ENCODE data around the gene LRRC7.

DNA sequence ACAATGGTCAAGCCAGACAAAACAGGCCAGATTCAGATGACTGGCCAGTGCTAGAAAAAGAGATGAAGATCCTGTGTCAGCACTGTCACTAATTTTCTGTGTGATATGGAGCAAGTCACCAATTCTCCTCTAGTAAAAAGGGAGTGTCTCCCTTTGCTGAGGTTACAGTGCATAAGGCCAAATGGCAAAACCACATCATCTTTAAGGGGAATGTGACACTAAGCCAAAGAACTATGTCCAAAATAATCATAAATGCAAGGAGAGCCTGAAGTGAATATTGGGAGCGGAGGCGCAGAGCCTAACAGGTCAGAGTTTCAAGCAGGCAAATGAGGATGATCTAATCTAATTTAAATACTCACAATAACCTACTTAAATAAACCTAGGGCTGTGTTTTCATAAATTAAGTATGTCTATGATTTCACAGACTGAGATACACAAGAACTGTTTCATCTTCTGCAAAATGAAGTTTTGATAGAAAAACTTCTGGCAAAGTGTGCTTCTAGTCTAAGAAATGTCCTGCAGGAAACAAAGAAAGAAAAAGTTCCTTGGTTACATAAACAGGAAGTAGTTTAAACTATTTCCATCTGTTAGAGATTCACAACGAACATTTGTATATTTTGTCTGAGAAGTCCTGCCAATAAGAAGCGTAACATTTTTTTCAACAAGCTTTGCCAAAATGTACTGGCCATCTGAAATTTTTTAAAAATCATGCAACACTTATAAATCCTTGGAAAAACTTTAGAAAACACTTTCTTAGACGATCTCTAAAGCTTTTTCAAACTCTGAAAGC is 347.4 kb downstream of the LRRC7 start:
- TF ChIP-seq, protein P1, sequence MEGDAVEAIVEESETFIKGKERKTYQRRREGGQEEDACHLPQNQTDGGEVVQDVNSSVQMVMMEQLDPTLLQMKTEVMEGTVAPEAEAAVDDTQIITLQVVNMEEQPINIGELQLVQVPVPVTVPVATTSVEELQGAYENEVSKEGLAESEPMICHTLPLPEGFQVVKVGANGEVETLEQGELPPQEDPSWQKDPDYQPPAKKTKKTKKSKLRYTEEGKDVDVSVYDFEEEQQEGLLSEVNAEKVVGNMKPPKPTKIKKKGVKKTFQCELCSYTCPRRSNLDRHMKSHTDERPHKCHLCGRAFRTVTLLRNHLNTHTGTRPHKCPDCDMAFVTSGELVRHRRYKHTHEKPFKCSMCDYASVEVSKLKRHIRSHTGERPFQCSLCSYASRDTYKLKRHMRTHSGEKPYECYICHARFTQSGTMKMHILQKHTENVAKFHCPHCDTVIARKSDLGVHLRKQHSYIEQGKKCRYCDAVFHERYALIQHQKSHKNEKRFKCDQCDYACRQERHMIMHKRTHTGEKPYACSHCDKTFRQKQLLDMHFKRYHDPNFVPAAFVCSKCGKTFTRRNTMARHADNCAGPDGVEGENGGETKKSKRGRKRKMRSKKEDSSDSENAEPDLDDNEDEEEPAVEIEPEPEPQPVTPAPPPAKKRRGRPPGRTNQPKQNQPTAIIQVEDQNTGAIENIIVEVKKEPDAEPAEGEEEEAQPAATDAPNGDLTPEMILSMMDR (conservative IDR thresholded peaks at IDR 0.05; ENCODE audit: low read depth in 2 of 2), result no peak
- TF ChIP-seq EZH2 (IDR thresholded peaks at IDR 0.05; ENCODE audit: low read depth, unreplicated experiment) (no peak), POLR2AphosphoS5 (IDR thresholded peaks at IDR 0.05; ENCODE audit: low read depth) (no peak), REST (IDR thresholded peaks at IDR 0.05; ENCODE audit: unreplicated experiment) (no peak), CREB1 (CRISPR knock-in tag; IDR thresholded peaks at IDR 0.05; ENCODE audit: low read depth) (no peak), STAT1 (IDR thresholded peaks at IDR 0.05; ENCODE audit: unreplicated experiment) (no peak), EZH2phosphoT487 (IDR thresholded peaks at IDR 0.05; ENCODE audit: unreplicated experiment) (no peak), NANOG (IDR thresholded peaks at IDR 0.05; ENCODE audit: borderline replicate concordance) (no peak), JUNB (IDR thresholded peaks at IDR 0.05; ENCODE audit: unreplicated experiment) (no peak)
